GM19025 (cell line): ENCODE data around the gene LAMA4.
A peak's percentile ranks its signal among the peaks of the same experiment; 100 is the strongest.

Experiments
- ATAC-seq: cut with Tn5 transposase; IDR thresholded peaks from one replicate; pipeline ENCODE4 v1.9.1; 2021; ENCODE audit warnings: mild to moderate bottlenecking, low read depth, moderate library complexity; ENCODE audit not compliant: unreplicated experiment

The LAMA4 gene, protein sequence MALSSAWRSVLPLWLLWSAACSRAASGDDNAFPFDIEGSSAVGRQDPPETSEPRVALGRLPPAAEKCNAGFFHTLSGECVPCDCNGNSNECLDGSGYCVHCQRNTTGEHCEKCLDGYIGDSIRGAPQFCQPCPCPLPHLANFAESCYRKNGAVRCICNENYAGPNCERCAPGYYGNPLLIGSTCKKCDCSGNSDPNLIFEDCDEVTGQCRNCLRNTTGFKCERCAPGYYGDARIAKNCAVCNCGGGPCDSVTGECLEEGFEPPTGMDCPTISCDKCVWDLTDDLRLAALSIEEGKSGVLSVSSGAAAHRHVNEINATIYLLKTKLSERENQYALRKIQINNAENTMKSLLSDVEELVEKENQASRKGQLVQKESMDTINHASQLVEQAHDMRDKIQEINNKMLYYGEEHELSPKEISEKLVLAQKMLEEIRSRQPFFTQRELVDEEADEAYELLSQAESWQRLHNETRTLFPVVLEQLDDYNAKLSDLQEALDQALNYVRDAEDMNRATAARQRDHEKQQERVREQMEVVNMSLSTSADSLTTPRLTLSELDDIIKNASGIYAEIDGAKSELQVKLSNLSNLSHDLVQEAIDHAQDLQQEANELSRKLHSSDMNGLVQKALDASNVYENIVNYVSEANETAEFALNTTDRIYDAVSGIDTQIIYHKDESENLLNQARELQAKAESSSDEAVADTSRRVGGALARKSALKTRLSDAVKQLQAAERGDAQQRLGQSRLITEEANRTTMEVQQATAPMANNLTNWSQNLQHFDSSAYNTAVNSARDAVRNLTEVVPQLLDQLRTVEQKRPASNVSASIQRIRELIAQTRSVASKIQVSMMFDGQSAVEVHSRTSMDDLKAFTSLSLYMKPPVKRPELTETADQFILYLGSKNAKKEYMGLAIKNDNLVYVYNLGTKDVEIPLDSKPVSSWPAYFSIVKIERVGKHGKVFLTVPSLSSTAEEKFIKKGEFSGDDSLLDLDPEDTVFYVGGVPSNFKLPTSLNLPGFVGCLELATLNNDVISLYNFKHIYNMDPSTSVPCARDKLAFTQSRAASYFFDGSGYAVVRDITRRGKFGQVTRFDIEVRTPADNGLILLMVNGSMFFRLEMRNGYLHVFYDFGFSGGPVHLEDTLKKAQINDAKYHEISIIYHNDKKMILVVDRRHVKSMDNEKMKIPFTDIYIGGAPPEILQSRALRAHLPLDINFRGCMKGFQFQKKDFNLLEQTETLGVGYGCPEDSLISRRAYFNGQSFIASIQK (N-terminal part only)

DNA sequence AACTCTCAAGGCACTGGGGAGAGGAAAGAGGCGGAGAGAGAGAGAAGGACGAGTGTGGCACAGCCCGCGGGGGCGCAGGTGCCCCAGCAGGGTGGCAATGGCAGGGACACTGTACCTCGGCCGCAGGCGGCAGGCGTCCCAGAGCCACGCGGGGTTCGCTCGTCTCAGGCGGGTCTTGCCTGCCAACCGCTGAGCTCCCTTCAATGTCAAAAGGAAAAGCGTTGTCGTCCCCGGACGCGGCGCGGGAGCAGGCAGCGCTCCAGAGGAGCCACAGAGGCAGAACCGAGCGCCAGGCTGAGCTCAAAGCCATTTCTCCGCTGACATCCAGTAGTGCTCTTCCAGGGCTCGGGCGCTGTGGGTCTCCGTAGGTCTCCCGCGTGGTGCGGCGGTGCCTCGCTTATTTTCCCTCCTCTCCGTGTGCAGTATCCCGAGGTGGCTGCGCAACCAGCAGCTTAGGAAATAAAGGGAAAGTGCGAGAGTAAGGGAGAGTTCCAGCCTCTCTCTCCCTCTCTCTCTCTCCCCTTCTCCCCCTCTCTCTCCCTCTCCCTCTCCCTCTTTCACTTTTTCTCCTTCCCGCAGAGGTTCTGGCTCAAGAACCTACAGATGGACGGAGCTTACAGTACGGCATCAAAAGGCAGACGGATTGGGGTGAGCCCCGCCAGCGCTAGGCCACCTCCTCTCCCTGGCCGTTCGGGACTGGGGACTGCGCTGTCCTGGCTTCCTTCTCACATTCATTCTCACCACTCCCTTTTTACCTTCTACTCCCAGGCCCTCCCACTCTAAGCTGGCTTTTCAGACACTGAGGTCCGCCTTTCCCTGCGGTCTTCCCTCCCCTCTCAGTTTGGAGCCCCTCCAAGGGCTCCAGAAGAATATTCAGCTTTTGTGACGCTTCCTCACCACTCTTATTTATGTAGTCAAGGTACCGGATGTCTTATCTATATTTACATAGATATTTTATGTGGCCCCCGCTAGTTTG lies at the start of gene LAMA4:
TSS of gene LAMA4 (minus strand) at position 727 of the 976 bp plus-strand sequence. CDS start at position 310, 417 bp downstream.
- ATAC-seq, result no peak

DNA sequence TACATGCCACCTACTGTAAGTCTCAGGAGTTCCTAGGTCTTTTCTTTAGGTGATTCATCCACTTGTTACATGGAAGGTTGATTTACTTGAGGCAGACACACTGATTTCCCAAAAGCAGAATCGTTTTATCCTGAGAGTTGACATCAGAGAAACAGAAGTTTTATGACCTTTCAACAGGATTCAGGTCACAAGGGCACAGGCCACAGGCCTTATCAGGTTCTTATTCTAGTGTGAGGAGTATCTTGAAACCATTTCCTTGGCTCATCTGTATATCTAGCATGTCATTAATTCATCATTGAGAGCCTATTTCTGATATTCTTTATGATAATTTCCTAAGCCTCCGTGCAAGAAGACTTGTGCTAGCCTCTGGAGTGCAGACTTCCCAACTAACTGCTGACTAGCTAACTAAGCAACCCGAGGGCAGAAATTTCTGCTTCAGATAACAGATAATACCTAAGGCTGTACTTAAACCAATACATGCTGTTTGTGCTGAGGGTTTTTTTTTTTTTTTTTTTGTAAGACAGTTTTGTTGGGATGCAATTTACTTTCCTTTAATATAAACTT lies 47.9 kb upstream of the LAMA4 start:
- no peak for ATAC-seq

DNA sequence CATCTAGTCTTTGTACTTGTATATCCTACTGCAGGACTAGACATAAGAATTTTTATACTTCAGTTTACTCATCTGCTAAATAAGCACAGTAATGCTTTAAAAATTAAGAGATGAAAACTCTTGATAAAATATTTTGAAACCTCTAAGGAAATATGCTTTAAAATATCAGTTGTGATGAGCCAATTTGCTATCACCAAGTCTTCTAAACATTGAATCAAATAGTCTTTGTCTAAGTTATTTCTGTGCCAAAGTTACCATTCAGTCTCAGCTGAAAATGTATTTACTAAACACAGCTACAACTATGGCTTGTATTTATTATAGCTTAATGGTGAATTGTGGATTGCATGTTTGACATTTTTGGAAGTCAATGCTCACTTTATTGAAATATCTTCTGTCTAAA lies 46.5 kb upstream of the LAMA4 start:
- no peak for ATAC-seq

DNA sequence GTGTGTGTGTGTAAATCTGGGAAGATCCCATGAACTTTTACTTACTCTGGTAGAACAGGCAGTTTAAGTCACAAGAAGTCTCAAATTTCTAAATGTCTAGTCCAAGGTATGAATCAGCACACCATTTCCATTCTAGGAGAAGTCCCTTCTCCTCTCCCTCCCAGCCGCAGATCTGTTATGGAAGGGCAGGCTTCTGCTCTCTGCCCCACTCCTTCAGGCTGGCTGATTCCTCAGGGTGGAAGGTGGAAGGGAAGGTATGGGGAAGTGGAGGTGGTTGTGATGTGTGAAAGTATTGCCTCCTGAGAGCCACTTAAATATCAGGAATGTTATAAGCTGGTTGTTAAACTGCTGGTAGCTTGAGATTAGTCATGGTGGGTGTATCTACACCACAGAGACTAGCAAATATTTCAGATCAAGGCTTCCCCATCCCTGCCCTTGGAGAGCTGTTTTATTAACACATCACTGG lies 44.5 kb upstream of the LAMA4 start:
- ATAC-seq, result no peak

DNA sequence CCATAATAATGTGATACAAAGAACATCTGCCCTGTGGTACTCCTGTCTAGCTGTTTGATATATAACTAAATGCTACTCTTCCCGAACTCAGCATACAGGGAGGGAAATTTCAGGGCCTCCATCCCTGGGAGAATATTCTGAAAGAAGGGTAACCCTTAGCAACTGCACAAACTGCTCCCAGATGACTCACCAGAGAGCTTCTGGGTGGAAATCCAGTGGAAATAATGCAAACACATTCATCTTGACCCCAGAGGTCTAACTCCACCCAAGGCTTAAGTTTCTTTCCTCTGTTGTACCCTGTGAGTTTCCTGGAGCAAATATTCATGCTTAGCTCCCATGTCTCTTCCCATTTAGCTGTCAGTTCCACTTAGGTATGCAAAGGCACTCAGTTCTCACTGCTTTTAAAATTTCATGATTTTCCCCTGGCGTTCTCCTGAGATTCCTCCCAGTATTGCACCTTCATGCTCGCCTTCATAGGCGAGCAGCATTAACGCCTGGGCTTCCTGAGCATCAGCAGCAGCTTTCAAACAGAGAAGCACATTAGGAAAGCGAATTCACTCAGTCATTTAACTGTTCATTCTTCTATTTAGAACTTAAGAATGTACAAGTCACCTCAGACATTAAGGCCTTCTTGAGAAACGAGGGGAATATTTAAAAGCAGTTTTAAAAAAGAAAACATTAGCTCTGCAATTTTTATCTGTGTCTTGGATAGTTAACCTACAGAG lies 43.8 kb upstream of the LAMA4 start:
- ATAC-seq, result no peak

DNA sequence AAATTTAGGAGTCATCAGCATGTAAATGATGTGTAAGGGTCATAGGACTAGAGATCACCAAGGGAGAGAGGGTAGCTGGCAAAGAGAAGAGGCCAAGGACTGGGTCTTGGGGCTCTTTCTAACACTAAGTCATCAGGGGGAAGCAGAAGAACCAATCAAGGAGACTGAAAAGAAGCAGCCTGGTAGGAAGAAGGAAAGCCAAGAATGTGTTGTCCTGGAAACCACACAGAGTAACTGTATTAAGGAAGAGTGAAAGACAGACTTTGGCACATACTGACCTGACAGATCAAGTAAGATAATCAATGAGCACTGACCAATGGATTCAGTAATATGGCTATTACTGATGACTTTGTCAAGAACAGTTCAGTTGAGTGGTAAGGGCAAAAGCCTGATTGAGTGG lies 42.3 kb upstream of the LAMA4 start:
- no peak for ATAC-seq

DNA sequence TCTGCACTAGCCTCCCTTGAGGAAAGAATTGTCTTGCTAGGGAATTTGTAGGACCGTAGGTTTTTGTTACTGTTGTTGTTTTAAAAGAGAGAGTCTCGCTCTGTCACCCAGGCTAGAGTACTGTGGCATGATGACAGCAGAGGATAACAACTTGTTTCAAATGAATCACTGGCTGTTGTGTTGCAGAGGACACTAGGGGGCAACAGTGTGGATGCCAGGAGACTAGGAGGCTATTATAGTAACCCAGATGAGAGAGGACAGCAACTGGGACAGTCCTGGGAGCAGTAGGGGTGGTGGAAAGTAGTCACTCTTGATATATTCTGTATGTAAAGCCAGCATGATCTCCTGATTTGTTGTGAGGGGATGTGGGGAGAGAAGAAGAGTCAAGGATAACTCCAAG lies 41.8 kb upstream of the LAMA4 start:
- peak; percentile 57 for ATAC-seq

DNA sequence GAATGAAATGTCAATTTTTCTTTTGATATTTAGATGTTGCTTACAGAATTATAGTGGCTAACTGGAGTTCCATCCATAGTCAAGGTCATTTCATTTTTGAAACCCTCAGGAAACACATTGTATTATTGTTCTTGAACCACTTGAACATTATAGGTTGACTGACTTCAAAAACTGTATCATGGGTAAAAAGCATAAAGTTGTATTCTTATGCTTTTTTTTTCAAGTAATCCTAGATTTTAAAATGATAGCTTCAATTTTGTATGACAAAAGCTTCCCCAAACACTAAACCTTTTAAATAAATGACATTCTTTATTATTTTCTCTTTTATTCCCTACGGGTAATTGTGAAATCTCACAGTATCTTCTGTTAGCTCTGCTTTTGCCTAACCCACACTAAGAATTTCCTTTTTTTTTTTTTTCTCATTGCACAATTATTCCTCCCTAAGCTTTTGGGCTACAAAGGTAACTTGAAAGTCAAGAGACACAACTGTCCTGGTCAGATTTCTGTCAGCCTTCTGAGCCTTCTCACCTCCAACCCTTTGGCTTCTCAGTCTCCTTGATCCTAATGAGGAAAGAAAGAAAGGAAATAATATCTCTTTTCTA lies 36.9 kb upstream of the LAMA4 start:
- ATAC-seq, result no peak

DNA sequence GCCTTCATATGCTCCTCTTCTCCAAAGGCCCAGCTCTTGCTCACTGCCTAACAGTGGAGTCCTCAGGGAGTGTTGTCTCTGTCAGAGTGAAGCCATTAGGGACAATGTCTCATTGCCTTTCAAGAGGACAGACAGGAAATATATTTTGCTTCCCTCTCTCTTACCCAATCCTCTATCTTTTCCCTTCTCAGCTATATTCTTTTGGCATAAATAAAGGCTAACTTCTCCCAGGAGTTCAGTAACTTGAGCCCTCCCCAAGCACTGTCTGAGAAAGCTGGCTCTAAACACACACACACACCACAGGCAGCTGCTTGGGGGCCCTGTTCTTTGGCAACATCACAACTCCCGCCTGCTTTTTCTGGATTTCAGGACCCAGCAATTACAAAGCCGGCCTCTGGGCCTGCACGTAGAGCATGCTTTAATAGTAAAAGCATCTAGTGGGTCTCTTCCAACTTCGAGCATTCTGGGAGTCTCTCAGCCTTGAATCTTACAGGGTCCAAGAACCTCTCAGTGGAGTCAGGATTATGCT lies 34.7 kb upstream of the LAMA4 start:
- ATAC-seq, result no peak

DNA sequence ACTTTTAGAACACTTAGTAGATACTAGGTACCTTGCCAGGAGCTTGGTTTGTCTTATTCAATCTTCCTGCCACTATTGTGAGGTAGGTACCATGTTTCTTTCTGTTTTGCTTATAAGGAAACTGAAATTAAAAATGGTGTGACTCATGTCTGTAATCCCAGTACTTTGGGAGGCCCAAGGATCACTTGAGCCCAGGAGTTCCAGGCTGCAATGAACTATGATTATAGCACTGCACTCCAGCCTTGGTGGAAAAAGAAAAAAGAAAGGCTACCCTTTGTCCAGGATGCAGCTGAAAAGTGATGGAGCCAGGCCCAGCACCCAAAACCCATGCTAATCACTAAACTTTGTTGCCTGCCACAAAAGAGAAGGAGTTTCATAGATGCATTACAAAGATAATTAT lies 34.1 kb upstream of the LAMA4 start:
- ATAC-seq, result no peak

DNA sequence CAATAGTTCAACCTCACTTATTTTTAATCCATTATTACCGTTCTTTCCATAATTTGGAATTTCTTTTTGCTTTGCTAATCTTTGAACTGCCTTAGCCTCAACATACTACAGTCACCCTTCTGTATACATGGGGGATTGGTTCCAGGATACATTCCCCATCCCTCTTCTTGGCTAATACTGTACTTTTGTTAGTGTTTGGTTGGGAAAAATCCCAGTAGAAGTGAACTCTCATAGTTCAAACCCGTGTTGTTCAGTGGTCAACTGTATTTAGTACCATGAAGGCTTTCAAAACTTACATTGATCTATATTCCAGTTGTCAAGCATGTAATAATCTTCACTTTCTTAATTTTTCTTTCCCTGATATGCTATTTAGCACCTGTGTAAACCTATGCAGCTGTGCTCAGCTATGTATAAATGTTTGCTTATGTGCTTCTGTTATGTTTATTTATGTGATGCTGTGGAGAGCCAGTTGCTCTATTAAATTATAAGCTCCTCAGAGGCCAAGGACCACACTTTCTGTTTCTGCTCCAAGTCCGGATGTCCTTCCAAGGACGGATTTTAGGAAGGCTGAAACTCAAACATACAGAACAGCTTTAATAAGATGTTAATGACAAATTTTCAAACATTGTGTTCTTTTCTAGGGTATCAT lies 33.3 kb upstream of the LAMA4 start:
- no peak for ATAC-seq

DNA sequence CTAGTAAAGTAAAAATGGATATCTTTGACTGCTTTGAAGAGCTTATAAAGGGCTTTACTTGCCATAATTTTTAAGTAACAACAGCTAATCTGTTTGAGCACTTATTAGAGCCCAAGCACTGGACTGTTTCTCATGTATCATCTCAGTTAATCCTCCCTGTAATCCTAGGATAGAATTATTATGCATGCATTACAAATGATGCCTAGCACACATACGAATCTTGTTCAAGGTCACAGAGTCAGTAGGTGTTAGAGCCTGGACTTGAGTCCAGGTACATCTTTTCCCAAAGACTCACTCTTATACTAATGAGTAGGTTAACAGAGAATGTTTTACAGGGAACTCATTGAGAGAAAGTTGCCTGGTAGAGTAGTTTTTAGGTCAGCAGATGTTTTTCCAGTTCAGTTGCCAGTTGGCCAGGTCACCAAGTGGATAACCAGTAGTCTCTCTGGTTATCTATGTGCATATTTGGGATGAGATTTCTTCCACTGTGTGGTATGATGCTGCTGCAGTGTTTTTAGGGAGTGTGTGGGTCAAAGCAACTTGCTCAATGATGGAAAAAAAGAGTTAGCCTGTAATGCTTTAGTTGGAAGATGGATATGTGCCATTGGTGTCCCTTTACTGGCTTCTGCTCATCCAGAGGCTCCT lies 32.3 kb upstream of the LAMA4 start:
- ATAC-seq, result no peak

DNA sequence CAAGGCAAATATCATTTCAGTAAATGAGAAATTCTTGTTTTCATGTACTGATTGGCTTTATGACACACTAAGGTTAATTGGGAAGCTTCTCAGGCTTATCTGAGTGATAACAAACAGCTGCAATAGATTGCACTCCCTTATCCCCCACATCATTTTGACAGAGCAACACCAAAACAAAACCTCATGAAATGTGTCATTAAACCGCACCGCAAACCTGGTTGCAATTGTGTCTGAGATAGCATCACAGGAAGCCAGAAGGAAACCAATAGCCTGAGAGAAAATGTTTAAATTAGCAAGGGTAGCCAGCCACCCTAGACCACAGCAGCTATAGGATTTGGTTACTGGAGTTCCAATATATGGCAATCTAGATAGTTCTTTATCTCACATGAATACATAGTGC lies 31.6 kb upstream of the LAMA4 start:
- ATAC-seq, result peak; percentile 45

DNA sequence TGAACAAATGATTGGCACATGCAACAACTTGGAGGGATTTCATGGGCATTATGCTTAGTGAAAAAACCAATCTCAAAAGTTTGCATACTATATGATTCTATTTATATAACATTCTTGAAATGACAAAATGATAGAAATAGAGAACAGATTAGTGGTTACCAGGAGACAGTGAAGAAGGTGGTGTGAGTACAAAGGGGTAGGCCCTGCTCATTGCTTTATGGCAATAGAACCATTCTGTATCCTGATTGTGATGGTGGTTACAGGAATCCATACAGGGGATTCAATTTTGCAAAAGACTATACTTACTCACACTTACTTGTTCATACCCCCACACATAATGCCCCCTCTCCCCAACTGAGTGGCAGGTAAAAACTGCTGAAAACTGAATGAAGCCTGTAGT lies 30.2 kb upstream of the LAMA4 start:
- ATAC-seq, result no peak

DNA sequence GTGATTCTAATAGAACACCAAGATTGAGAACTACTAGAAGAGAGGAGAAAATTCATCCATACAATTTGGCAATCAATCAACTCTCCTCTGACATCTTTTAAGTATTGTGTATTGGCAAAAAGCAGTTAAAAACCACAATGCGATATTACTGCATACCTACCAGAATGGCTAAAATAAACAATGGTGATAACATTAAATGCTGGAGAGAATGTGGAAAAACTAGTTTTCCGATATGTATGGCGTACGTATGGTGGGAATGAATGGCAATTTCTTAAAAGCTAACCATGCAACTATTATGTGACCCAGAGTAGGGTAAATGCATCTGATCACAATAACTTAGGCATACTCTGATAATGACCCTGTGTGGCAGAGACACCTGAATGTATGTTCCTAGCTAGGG lies 29.3 kb upstream of the LAMA4 start:
- no peak for ATAC-seq

DNA sequence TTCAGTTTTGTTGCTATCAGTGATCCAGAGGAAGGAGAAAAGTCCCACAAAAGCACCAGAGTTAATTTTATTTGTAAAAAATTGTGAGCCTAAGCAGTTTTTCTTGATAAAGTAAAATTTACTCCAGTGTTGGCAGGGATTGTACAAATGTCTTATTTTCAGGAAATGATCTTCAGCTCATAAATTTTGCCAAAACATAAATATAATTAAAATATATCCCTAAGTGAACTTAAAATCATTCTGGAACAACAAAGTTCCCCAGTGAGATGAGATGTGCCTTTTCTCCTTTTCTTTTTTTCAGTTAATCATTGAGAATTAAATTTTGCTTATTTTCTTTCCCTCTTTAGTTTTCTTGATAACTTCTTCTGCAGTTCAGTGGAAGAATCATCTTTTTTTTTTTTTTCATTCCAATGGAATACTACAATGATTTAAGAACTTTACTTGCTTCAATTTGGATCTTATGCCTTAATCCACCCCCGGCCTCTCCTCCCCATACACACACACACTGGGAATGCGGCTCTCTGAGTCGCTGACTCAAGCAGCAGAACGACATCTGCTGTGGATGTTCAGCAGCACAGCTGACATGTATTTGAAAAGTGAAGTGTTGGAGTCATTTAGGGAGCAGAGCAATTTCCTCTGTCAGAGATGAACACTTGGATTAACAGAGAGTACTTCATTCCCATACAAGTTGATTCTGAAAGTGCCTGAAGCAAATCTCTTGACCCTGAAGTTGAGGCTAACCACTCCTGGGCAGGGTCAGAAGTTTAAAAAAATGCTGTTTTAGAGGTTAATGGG lies 27.7 kb upstream of the LAMA4 start:
- ATAC-seq, result no peak
